PC-3 (cell line): Measurements from ENCODE around the gene KRTAP13-1. TPM values are rescaled to one million over a fixed set of nuclear protein-coding genes. Genes with fewer than 3 reads are reported as not detected.

Source experiments
- ATAC-seq: fragments of 200-7000 bp; cut with Tn5 transposase; 2 replicates; pipeline ENCODE4 v1.9.1; 2020; ENCODE audit warnings: mild to moderate bottlenecking, moderate library complexity
- BruUV-seq: library from RNA; stranded (reverse); fragments of 400-500 nt; replicated peaks from 2 replicates; lab custom pipeline; 2021; lab: Mats Ljungman, UMichigan
- CTCF ChIA-PET: fragments of 300-600 bp; sonication (Branson Sonifier 250); formaldehyde crosslinking; loops from one replicate; lab custom pipeline; 2022; ENCODE audit warnings: antibody characterized with exemption; lab: Charles Lee
- POLR2A ChIA-PET: fragments of 300-600 bp; sonication (Branson Sonifier 250); formaldehyde crosslinking; loops from one replicate; lab custom pipeline; 2022; ENCODE audit warnings: antibody characterized with exemption; ENCODE audit not compliant: unreplicated experiment; lab: Charles Lee
- DNase-seq: peaks from one replicate; pipeline ENCODE4 v3.0.0-alpha.2; 2015
- H2AFZ ChIP-seq: fragments of 300-600 bp; sonication (generic); 2 replicates; pipeline ENCODE4 v1.6.0; 2016; ENCODE audit warnings: antibody characterized with exemption, low read length
- H3F3A ChIP-seq: fragments of 300-600 bp; sonication (generic); one replicate; pipeline ENCODE4 v1.6.0; 2017; ENCODE audit warnings: antibody characterized with exemption, low read length, control low read depth, mild to moderate bottlenecking; ENCODE audit not compliant: unreplicated experiment
- H3K27ac ChIP-seq: fragments of 300-600 bp; sonication (generic); 2 replicates; pipeline ENCODE4 v1.5.1; 2016; ENCODE audit warnings: mild to moderate bottlenecking, low read length
- H3K27me3 ChIP-seq: fragments of 300-600 bp; sonication (generic); 2 replicates; pipeline ENCODE4 v1.6.1; 2016; ENCODE audit warnings: low read length, mixed read lengths
- H3K36me3 ChIP-seq: fragments of 300-600 bp; sonication (generic); 2 replicates; pipeline ENCODE4 v1.6.1; 2016; ENCODE audit warnings: low read depth, mixed run types, low read length, mixed read lengths
- H3K4me1 ChIP-seq: fragments of 300-600 bp; sonication (generic); 2 replicates; pipeline ENCODE4 v1.5.1; 2016; ENCODE audit warnings: low read length; ENCODE audit not compliant: insufficient read depth
- H3K4me2 ChIP-seq: fragments of 300-600 bp; sonication (generic); 2 replicates; pipeline ENCODE4 v1.6.0; 2016; ENCODE audit warnings: low read length
- H3K4me3 ChIP-seq: fragments of 300-600 bp; sonication (generic); 2 replicates; pipeline ENCODE4 v1.5.1; 2016; ENCODE audit warnings: mild to moderate bottlenecking, low read length, mixed read lengths
- H3K79me2 ChIP-seq: fragments of 300-600 bp; sonication (generic); 2 replicates; pipeline ENCODE4 v1.6.1; 2017; ENCODE audit warnings: low read length, mixed read lengths
- H3K9ac ChIP-seq: fragments of 300-600 bp; sonication (generic); 2 replicates; pipeline ENCODE4 v1.6.0; 2016; ENCODE audit warnings: mild to moderate bottlenecking, low read length
- H3K9me2 ChIP-seq: fragments of 300-600 bp; sonication (generic); replicated peaks from 2 replicates; pipeline ENCODE4 v1.6.1; 2016; ENCODE audit warnings: mixed run types, low read length, mixed read lengths
- H3K9me3 ChIP-seq: fragments of 300-600 bp; sonication (generic); 2 replicates; pipeline ENCODE4 v1.6.1; 2016; ENCODE audit warnings: low read length, mixed read lengths
- H4K20me1 ChIP-seq: fragments of 300-600 bp; sonication (generic); 2 replicates; pipeline ENCODE4 v1.6.1; 2016; ENCODE audit warnings: low read length, mixed read lengths
- CTCF ChIP-seq: fragments of 300-600 bp; sonication (generic); conservative IDR thresholded peaks from 2 replicates; pipeline ENCODE4 v1.5.1; 2017; ENCODE audit warnings: antibody characterized with exemption, low read depth, mild to moderate bottlenecking, low read length
- EZH2 ChIP-seq: fragments of 300-600 bp; sonication (generic); IDR thresholded peaks from one replicate; pipeline ENCODE4 v1.6.1; 2017; ENCODE audit warnings: antibody characterized with exemption, mild to moderate bottlenecking, low read length; ENCODE audit not compliant: unreplicated experiment
- EZH2phosphoT487 ChIP-seq: fragments of 300-600 bp; sonication (generic); IDR thresholded peaks from 2 replicates; pipeline ENCODE4 v1.6.1; 2018; ENCODE audit warnings: mild to moderate bottlenecking, antibody characterized with exemption, low read length, borderline replicate concordance
- intact Hi-C: fragments of 100-400 bp; cut with micrococcal nuclease; formaldehyde crosslinking; loops from 2 replicates; pipeline ENCODE4 v1.9.0; 2023
- total RNA-seq: library from RNA; depleted of rRNA; stranded (reverse); fragments of >200 nt; gene quantifications from 2 replicates; pipeline ENCODE4 v1.2.3, GENCODE V29; 2014

KRTAP13-1 gene
- total RNA-seq, 1 experiment from 2014 or later, result not detected

GRCh38 chr21:30351534-30351933 is 44.3 kb upstream of the KRTAP13-1 start:
- Histone ChIP-seq H3K27ac (no peak overlapping the region), H3F3A (no peaks in the 10 kb centered on the region), H2AFZ (no peak overlapping the region), H3K36me3 (no peaks in the 10 kb centered on the region), H3K4me2 (no peak overlapping the region), H3K27me3 (peaks cover 16% of the 10 kb centered on the region; the same call in 1 of the 2 replicates), H3K4me1 (peaks cover 3% of the 10 kb centered on the region; the same call in 1 of the 2 replicates), H3K9me3 (no peaks in the 10 kb centered on the region), H3K9ac (no peak overlapping the region), H4K20me1 (no peaks in the 10 kb centered on the region), H3K9me2 (no peaks in the 10 kb centered on the region), H3K79me2 (no peaks in the 10 kb centered on the region), H3K4me3 (no peak overlapping the region)
- no peak for DNase-seq
- ATAC-seq, result no peak
- POLR2A ChIA-PET, result no interaction called here
- intact Hi-C loops, result no loop called here
- CTCF ChIA-PET, result no interaction called here
- TF ChIP-seq CTCF, result no peak
- TF ChIP-seq EZH2, result no peak
- no peak for TF ChIP-seq EZH2phosphoT487
- no TSS peak for BruUV-seq

GRCh38 chr21:30354308-30355005 is 41.4 kb upstream of the KRTAP13-1 start:
- TF ChIP-seq EZH2phosphoT487 (no peak), CTCF (no peak), EZH2 (no peak)
- ATAC-seq, result no peak
- ChIA-PET CTCF (no interaction called here), POLR2A (no interaction called here)
- Histone ChIP-seq H3K9me2 (no peaks in the 10 kb centered on the region), H3K79me2 (no peaks in the 10 kb centered on the region), H3K4me2 (no peak overlapping the region), H3K36me3 (no peaks in the 10 kb centered on the region), H3K27ac (no peak overlapping the region), H4K20me1 (no peaks in the 10 kb centered on the region), H3K9ac (no peak overlapping the region), H3K9me3 (no peaks in the 10 kb centered on the region), H2AFZ (no peak overlapping the region), H3F3A (no peaks in the 10 kb centered on the region), H3K4me1 (peaks cover 1% of the 10 kb centered on the region; the same call in 1 of the 2 replicates), H3K4me3 (no peak overlapping the region), H3K27me3 (peaks cover 24% of the 10 kb centered on the region)
- no TSS peak for BruUV-seq
- DNase-seq, result no peak
- intact Hi-C loops, result no loop called here

GRCh38 chr21:30355906-30356305 is 39.9 kb upstream of the KRTAP13-1 start:
- H3K36me3 ChIP-seq, result no peaks in the 10 kb centered on the region
- H3K27me3 ChIP-seq, result peaks cover 24% of the 10 kb centered on the region
- H3K4me1 ChIP-seq, result no peaks in the 10 kb centered on the region
- intact Hi-C loops, result no loop called here
- H3K4me2 ChIP-seq, result no peak overlapping the region
- no peak for TF ChIP-seq EZH2
- TF ChIP-seq EZH2phosphoT487, result no peak
- no peak for TF ChIP-seq CTCF
- H3K4me3 ChIP-seq, result no peak overlapping the region
- no peaks in the 10 kb centered on the region for H4K20me1 ChIP-seq
- H3F3A ChIP-seq, result no peaks in the 10 kb centered on the region
- no peak for DNase-seq
- ChIA-PET CTCF (no interaction called here), POLR2A (no interaction called here)
- no peaks in the 10 kb centered on the region for H3K9me3 ChIP-seq
- no TSS peak for BruUV-seq
- H3K9me2 ChIP-seq, result no peaks in the 10 kb centered on the region
- no peak for ATAC-seq
- no peak overlapping the region for H3K9ac ChIP-seq
- H3K27ac ChIP-seq, result no peak overlapping the region
- no peak overlapping the region for H2AFZ ChIP-seq
- no peaks in the 10 kb centered on the region for H3K79me2 ChIP-seq
